Brain microvascular endothelial cell (primary cell): ENCODE measurements around the gene COPS2.

Source experiments
- DNase-seq: peaks from one replicate; pipeline ENCODE4 v3.0.0-alpha.2; 2020
- H3K27ac ChIP-seq: fragments of 250-450 bp; sonication (Bioruptor Pico); 2 replicates; pipeline ENCODE4 v1.5.1; 2020; ENCODE audit warnings: mild to moderate bottlenecking, moderate library complexity
- H3K27me3 ChIP-seq: fragments of 250-450 bp; sonication (Bioruptor Pico); replicated peaks from 2 replicates; pipeline ENCODE4 v1.5.1; 2020; ENCODE audit warnings: mild to moderate bottlenecking
- H3K36me3 ChIP-seq: fragments of 250-450 bp; sonication (Bioruptor Pico); replicated peaks from 2 replicates; pipeline ENCODE4 v1.5.1; 2020; ENCODE audit warnings: mild to moderate bottlenecking
- H3K4me3 ChIP-seq: 2 replicates; pipeline ENCODE4 v1.5.1; 2011; ENCODE audit warnings: low read depth, mild to moderate bottlenecking, control low read depth, low read length, moderate library complexity
- in situ Hi-C: cut with HindIII; loops from 2 replicates; pipeline ENCODE4 v1.10.0; 2017; ENCODE audit warnings: low sequenced_read_pairs, low pct_ligation_motif_present
- TF ChIP-seq, protein P1 (sequence below): IDR thresholded peaks from 2 replicates; pipeline ENCODE4 v1.5.1; 2011; ENCODE audit warnings: low read depth, mild to moderate bottlenecking, moderate library complexity, low read length, control low read depth, inconsistent platforms; ENCODE audit errors: missing control alignments

COPS2 gene

DNA sequence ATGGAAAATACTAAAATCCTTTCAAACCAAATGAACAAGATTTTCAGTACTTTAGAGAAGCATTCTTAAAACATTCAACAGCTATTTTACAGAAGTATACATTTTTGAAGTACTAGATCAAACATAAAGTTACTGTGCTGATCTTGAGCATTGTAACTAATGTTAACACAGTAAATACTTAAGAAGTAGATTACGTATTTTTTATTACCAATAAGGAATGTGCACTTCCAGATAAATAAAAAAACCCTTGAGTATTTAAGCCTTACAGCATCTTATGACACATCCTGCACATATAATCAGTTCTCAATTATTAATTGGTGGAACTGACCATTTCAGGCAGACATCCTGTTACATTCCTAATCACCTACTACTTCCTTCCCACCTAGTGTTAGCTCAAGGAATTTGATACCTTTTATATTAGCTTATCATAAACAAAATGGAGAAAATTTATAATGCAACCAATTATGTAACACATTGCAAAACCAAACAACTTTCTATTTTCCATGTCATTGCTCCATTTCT lies 32.8 kb downstream of the COPS2 start:
- DNase-seq, result no peak
- TF ChIP-seq, protein P1, sequence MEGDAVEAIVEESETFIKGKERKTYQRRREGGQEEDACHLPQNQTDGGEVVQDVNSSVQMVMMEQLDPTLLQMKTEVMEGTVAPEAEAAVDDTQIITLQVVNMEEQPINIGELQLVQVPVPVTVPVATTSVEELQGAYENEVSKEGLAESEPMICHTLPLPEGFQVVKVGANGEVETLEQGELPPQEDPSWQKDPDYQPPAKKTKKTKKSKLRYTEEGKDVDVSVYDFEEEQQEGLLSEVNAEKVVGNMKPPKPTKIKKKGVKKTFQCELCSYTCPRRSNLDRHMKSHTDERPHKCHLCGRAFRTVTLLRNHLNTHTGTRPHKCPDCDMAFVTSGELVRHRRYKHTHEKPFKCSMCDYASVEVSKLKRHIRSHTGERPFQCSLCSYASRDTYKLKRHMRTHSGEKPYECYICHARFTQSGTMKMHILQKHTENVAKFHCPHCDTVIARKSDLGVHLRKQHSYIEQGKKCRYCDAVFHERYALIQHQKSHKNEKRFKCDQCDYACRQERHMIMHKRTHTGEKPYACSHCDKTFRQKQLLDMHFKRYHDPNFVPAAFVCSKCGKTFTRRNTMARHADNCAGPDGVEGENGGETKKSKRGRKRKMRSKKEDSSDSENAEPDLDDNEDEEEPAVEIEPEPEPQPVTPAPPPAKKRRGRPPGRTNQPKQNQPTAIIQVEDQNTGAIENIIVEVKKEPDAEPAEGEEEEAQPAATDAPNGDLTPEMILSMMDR, result no peak
- Histone ChIP-seq H3K27ac (no peak overlapping the region), H3K27me3 (no peaks in the 10 kb centered on the region), H3K36me3 (peaks cover 6% of the 10 kb centered on the region), H3K4me3 (no peak overlapping the region)
- in situ Hi-C loops, result no loop called here

DNA sequence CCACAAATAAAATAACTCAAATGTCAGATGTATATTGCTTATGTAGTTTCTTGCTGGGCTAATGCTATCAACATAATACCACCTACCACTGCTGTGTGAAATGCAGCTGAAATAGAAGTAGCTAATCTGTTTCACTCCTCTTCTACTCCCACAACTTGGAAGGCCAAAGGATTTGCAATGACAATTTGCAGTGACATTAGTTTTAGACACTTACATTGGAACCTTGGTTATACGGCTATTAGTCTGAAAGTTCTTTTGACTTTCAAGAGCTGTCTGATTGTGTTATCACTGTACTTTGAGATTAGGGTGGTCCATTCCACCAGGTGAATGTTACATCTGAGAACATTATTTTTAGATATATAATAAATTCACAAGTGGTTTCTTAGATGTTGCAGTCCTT lies 33.5 kb downstream of the COPS2 start:
- TF ChIP-seq, protein P1, result no peak
- no peak for DNase-seq
- no peak overlapping the region for H3K27ac ChIP-seq
- H3K4me3 ChIP-seq, result no peak overlapping the region
- peaks cover 2% of the 10 kb centered on the region for H3K36me3 ChIP-seq
- H3K27me3 ChIP-seq, result no peaks in the 10 kb centered on the region
- in situ Hi-C loops, result no loop called here

DNA sequence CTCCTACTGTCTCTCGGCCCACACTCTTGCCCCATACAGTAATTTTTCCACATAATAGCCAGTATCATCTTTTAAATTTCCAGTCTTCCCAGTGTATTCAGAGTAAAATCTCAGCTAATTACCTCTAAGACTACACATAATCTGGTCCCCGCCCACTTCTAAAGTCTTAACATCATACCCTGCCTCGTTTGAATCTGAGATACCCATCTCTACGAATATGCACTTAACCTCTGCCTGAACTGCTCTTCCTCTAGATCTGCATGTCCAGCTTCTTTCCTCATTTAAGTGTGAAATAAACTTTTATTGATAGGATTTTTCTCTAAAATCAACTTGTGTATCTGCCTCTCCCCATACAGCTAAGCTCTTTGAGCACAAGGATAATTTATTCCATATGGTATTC lies 34.6 kb downstream of the COPS2 start:
- Histone ChIP-seq H3K27me3 (no peaks in the 10 kb centered on the region), H3K27ac (no peak overlapping the region), H3K36me3 (peaks cover 2% of the 10 kb centered on the region), H3K4me3 (no peak overlapping the region)
- TF ChIP-seq, protein P1, result no peak
- in situ Hi-C loops, result no loop called here
- DNase-seq, result no peak

DNA sequence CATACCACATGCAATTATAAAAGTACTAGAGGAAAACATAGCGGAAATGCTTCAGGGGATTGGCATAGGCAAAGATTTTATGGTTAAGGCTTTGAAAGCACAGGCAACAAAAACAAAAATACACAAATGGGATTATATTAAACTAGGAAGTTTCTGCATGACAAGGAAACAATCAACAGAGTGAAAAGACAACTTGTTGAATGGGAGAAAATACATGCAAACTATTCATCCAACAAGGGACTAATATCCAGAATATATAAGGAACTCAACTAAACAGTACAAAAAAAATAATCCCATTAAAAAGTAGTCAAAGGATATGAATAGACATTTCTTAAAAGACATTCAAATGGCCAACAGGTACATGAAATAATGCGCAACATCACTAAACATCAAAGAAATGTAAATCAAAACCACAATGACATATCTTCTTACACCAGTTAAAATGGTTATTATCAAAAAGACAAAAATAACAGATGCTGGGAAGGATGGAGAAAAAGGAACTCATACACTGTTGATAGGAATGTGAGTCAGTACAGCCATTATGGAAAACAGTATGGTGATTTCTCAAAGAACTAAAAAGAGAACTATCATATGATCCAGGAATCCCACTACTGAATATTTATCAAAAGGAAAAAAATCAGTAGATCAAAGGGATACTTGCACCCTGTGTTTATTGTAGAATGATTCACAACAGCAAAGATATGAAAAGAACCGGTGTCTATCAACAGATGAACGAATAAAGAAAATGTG lies 39.1 kb downstream of the COPS2 start:
- DNase-seq, result no peak
- Histone ChIP-seq H3K36me3 (peaks cover 8% of the 10 kb centered on the region), H3K27me3 (no peaks in the 10 kb centered on the region), H3K27ac (no peak overlapping the region), H3K4me3 (no peak overlapping the region)
- in situ Hi-C loops, result no loop called here
- TF ChIP-seq, protein P1, result no peak

DNA sequence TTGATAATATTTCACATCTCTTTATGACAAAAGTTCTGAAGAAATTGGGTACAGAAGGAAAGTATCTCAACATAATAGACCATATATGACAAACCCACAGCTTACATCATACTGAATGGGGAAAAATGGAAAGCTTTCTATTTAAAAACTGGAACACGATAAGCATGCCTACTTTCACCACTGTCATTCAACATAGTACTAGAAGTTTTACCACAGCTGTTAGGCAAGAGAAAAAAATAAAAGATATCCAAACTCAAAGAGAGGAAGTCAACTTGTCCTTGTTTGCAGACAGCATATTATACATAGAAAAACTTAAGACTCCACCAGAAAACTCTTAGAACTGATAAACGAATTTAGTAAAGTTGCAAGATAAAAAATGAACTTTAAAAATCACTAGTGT lies 40.3 kb downstream of the COPS2 start:
- Histone ChIP-seq H3K27me3 (no peaks in the 10 kb centered on the region), H3K4me3 (no peak overlapping the region), H3K27ac (no peak overlapping the region), H3K36me3 (peaks cover 8% of the 10 kb centered on the region)
- DNase-seq, result no peak
- in situ Hi-C loops, result no loop called here
- TF ChIP-seq, protein P1, result no peak
